ENCODE measurements around the gene TBX4. TPM values are rescaled to one million over a fixed set of nuclear protein-coding genes. Genes with fewer than 3 reads are reported as not detected.

TBX4 gene
- total and polyA plus RNA-seq, 5 experiments from 2014 or later, result not detected

GRCh38 chr17:61454381-61455323, 2.4 kb downstream of the TBX4 start:
- Mint-ChIP-seq H3K27me3 (peaks cover 57 to 87% (median 67%) of the 10 kb centered on the region in 5 donors), H3K4me3 (peak overlapping the region in 9 of 10 donors; percentile 29 to 79 (median 66)), H3K9me3 (peaks cover 0 to 5% (median 0%) of the 10 kb centered on the region in 9 donors), H3K36me3 (peaks cover 2 to 4% (median 3%) of the 10 kb centered on the region in 3 donors), H3K27ac (peak overlapping the region in 1 of 10 donors; percentile 2), H3K4me1 (peaks cover 12 to 58% (median 43%) of the 10 kb centered on the region in 4 donors)
- DNase-seq (no peak), ATAC-seq (no peak)
- POLR2A ChIA-PET, result no interaction called here

GRCh38 chr17:61455324-61456060, 3.3 kb downstream of the TBX4 start:
- no peak for ATAC-seq
- Mint-ChIP-seq H3K27me3 (peaks cover 59 to 87% (median 68%) of the 10 kb centered on the region in 5 donors), H3K36me3 (peaks cover 2 to 4% (median 3%) of the 10 kb centered on the region in 3 donors), H3K27ac (no peak overlapping the region), H3K9me3 (peaks cover 0 to 5% (median 0%) of the 10 kb centered on the region in 9 donors), H3K4me1 (peaks cover 14 to 60% (median 44%) of the 10 kb centered on the region in 4 donors), H3K4me3 (peak overlapping the region in 7 of 10 donors; percentile 19 to 61 (median 34))
- no peak for DNase-seq
- POLR2A ChIA-PET, result no interaction called here

- ATAC-seq, result no peak
- POLR2A ChIA-PET, result no interaction called here
- peaks cover 15 to 63% (median 47%) of the 10 kb centered on the region in 4 donors for H3K4me1 Mint-ChIP-seq
- H3K36me3 Mint-ChIP-seq, result peaks cover 2 to 4% (median 3%) of the 10 kb centered on the region in 3 donors
- DNase-seq, result no peak
- peaks cover 0 to 5% (median 0%) of the 10 kb centered on the region in 9 donors for H3K9me3 Mint-ChIP-seq
- no peak overlapping the region for H3K27ac Mint-ChIP-seq
- H3K4me3 Mint-ChIP-seq, result peak overlapping the region in 2 of 10 donors; percentile 19 to 52
- H3K27me3 Mint-ChIP-seq, result peaks cover 58 to 87% (median 69%) of the 10 kb centered on the region in 5 donors
These were observed 3.9 kb downstream of the TBX4 start for GRCh38 chr17:61456061-61456681.

- POLR2A ChIA-PET, result no interaction called here
- peak overlapping the region; percentile 49 to 80 (median 74) for H3K4me3 Mint-ChIP-seq
- peaks cover 19 to 67% (median 51%) of the 10 kb centered on the region in 4 donors for H3K4me1 Mint-ChIP-seq
- no peak overlapping the region for H3K27ac Mint-ChIP-seq
- ATAC-seq, result peak in 1 of 2 donors; percentile 18
- H3K27me3 Mint-ChIP-seq, result peaks cover 61 to 90% (median 73%) of the 10 kb centered on the region in 5 donors
- peaks cover 2 to 4% (median 3%) of the 10 kb centered on the region in 3 donors for H3K36me3 Mint-ChIP-seq
- DNase-seq, result no peak
- peaks cover 0 to 5% (median 0%) of the 10 kb centered on the region in 9 donors for H3K9me3 Mint-ChIP-seq
These were observed 4.5 kb downstream of the TBX4 start for GRCh38 chr17:61456688-61457225.

- no peak overlapping the region for H3K27ac Mint-ChIP-seq
- peak overlapping the region; percentile 49 to 80 (median 74) for H3K4me3 Mint-ChIP-seq
- peaks cover 61 to 94% (median 76%) of the 10 kb centered on the region in 5 donors for H3K27me3 Mint-ChIP-seq
- ATAC-seq, result no peak
- DNase-seq, result no peak
- peaks cover 2 to 4% (median 3%) of the 10 kb centered on the region in 3 donors for H3K36me3 Mint-ChIP-seq
- peaks cover 22 to 72% (median 55%) of the 10 kb centered on the region in 4 donors for H3K4me1 Mint-ChIP-seq
- H3K9me3 Mint-ChIP-seq, result peaks cover 0 to 5% (median 0%) of the 10 kb centered on the region in 9 donors
- POLR2A ChIA-PET, result no interaction called here
These were observed 5.2 kb downstream of the TBX4 start for GRCh38 chr17:61457226-61457983.

GRCh38 chr17:61458000-61458399, 5.8 kb downstream of the TBX4 start:
- Mint-ChIP-seq H3K36me3 (peaks cover 0 to 4% (median 3%) of the 10 kb centered on the region in 3 donors), H3K27ac (no peak overlapping the region), H3K27me3 (peaks cover 58 to 94% (median 76%) of the 10 kb centered on the region in 5 donors), H3K4me3 (peak overlapping the region; percentile 12 to 66 (median 46)), H3K9me3 (peaks cover 0 to 5% (median 0%) of the 10 kb centered on the region in 9 donors), H3K4me1 (peaks cover 26 to 71% (median 54%) of the 10 kb centered on the region in 4 donors)
- no peak for ATAC-seq
- POLR2A ChIA-PET, result no interaction called here
- no peak for DNase-seq

GRCh38 chr17:61458421-61459141, 6.4 kb downstream of the TBX4 start:
- Mint-ChIP-seq H3K4me3 (peak overlapping the region in 7 of 10 donors; percentile 12 to 66 (median 37)), H3K4me1 (peaks cover 26 to 67% (median 51%) of the 10 kb centered on the region in 4 donors), H3K36me3 (peaks cover 0 to 4% (median 3%) of the 10 kb centered on the region in 3 donors), H3K9me3 (peaks cover 0 to 5% (median 0%) of the 10 kb centered on the region in 9 donors), H3K27me3 (peaks cover 56 to 94% (median 74%) of the 10 kb centered on the region in 5 donors), H3K27ac (no peak overlapping the region)
- POLR2A ChIA-PET, result no interaction called here
- DNase-seq, result no peak
- ATAC-seq, result no peak

- Mint-ChIP-seq H3K27ac (no peak overlapping the region), H3K4me1 (peaks cover 24 to 60% (median 45%) of the 10 kb centered on the region in 4 donors)
These were observed 7.1 kb downstream of the TBX4 start for GRCh38 chr17:61459142-61459809.

GRCh38 chr17:61459939-61460718, 7.9 kb downstream of the TBX4 start:
- peak in 1 of 10 donors; percentile 7 for DNase-seq
- peak overlapping the region in 2 of 10 donors; percentile 7 to 38 for H3K4me3 Mint-ChIP-seq
- ATAC-seq, result no peak
- H3K4me1 Mint-ChIP-seq, result peaks cover 23 to 54% (median 41%) of the 10 kb centered on the region in 4 donors
- POLR2A ChIA-PET, result no interaction called here
- no peaks in the 10 kb centered on the region for H3K36me3 Mint-ChIP-seq
- peaks cover 50 to 91% (median 70%) of the 10 kb centered on the region in 5 donors for H3K27me3 Mint-ChIP-seq
- H3K27ac Mint-ChIP-seq, result peak overlapping the region in 1 of 10 donors; percentile 2
- H3K9me3 Mint-ChIP-seq, result peaks cover 0 to 5% (median 0%) of the 10 kb centered on the region in 9 donors

More at GRCh38 chr17:61459142-61459809, 7.1 kb downstream of the TBX4 start:
- peaks cover 50 to 91% (median 68%) of the 10 kb centered on the region in 5 donors for H3K27me3 Mint-ChIP-seq
- POLR2A ChIA-PET, result no interaction called here
- H3K9me3 Mint-ChIP-seq, result peaks cover 0 to 5% (median 0%) of the 10 kb centered on the region in 9 donors
- peaks cover 0 to under 1% (median 0%) of the 10 kb centered on the region in 3 donors for H3K36me3 Mint-ChIP-seq
- ATAC-seq, result no peak
- H3K4me3 Mint-ChIP-seq, result no peak overlapping the region
- no peak for DNase-seq

Data from naive thymus-derived CD8-positive, alpha-beta T cell (primary cell).